HepG2 (cell line): ENCODE results near the gene PMIS2. TPM values are rescaled to one million over a fixed set of nuclear protein-coding genes. Genes with fewer than 3 reads are reported as not detected.

Experiments used
- DDIT3 ChIP-seq: sonication (generic); formaldehyde crosslinking; IDR thresholded peaks from 2 replicates; pipeline ENCODE4 v1.4.0; 2020; ENCODE audit warnings: mild to moderate bottlenecking, missing genetic modification reagents
- DNMT3B ChIP-seq: conservative IDR thresholded peaks from 2 replicates; pipeline ENCODE4 v1.6.1; 2016; ENCODE audit warnings: missing biosample characterization, control low read depth
- JUNB ChIP-seq: sonication (generic); formaldehyde crosslinking; IDR thresholded peaks from 2 replicates; pipeline ENCODE4 v1.8.0; 2022; ENCODE audit warnings: missing genetic modification reagents, mild to moderate bottlenecking, borderline replicate concordance
- MLLT10 ChIP-seq: sonication (generic); formaldehyde crosslinking; IDR thresholded peaks from 2 replicates; pipeline ENCODE4 v1.4.0; 2020; ENCODE audit warnings: missing genetic modification reagents
- NR2F1 ChIP-seq, 2 experiments: fragments of 450-650 bp in 1 of 2; formaldehyde crosslinking in 1 of 2; IDR thresholded peaks; 2 replicates each; pipeline versions ENCODE4 v1.5.0 to v1.6.1; 2016 to 2020; ENCODE audit warnings: mild to moderate bottlenecking in 1 of 2, missing compliant biosample characterization in 1 of 2, missing genetic modification reagents in 1 of 2, moderate library complexity in 1 of 2
- SOX6 ChIP-seq, 2 experiments: fragments of 450-650 bp in 1 of 2; sonication (generic) in 1 of 2; formaldehyde crosslinking in 1 of 2; IDR thresholded peaks; 2 replicates each; pipeline versions ENCODE4 v1.4.0 to v1.6.1; 2017 to 2020; ENCODE audit warnings: antibody characterized with exemption in 1 of 2, mild to moderate bottlenecking in 1 of 2, missing genetic modification reagents in 1 of 2
- TAF1 ChIP-seq: sonication (generic); formaldehyde crosslinking; IDR thresholded peaks from 2 replicates; pipeline ENCODE4 v1.4.0; 2020; ENCODE audit warnings: missing genetic modification reagents
- THYN1 ChIP-seq: sonication (generic); formaldehyde crosslinking; IDR thresholded peaks from 2 replicates; pipeline ENCODE4 v1.8.1; 2023; ENCODE audit warnings: low read depth, mild to moderate bottlenecking, moderate library complexity, missing genetic modification reagents, borderline replicate concordance
- ZBED4 ChIP-seq: sonication (generic); formaldehyde crosslinking; IDR thresholded peaks from 2 replicates; pipeline ENCODE4 v1.4.0; 2020; ENCODE audit warnings: missing genetic modification reagents, borderline replicate concordance
- ZNF441 ChIP-seq: sonication (generic); formaldehyde crosslinking; IDR thresholded peaks from 2 replicates; pipeline ENCODE4 v1.7.0; 2021; ENCODE audit warnings: missing genetic modification reagents, borderline replicate concordance
- ZNF510 ChIP-seq: sonication (generic); formaldehyde crosslinking; IDR thresholded peaks from 2 replicates; pipeline ENCODE4 v1.4.0; 2020; ENCODE audit warnings: low read depth, mild to moderate bottlenecking, missing genetic modification reagents
- ZNF558 ChIP-seq: sonication (generic); formaldehyde crosslinking; IDR thresholded peaks from 2 replicates; pipeline ENCODE4 v1.9.0; 2022; ENCODE audit warnings: mild to moderate bottlenecking, missing genetic modification reagents, borderline replicate concordance
- ZNF780A ChIP-seq: sonication (generic); formaldehyde crosslinking; IDR thresholded peaks from 2 replicates; pipeline ENCODE4 v1.8.0; 2022; ENCODE audit warnings: mild to moderate bottlenecking, missing genetic modification reagents, moderate library complexity
- ZNF879 ChIP-seq: sonication (generic); formaldehyde crosslinking; IDR thresholded peaks from 2 replicates; pipeline ENCODE4 v1.8.1; 2023; ENCODE audit warnings: missing genetic modification reagents
- polyA plus RNA-seq, 8 experiments: library from polyadenylated mRNA; depleted of rRNA in 3 of 8; stranded (reverse) in 7 of 8; unstranded in 1 of 8; fragments of >200 nt; fragmentation: Illumina TruSeq in 4 of 8; extraction: Trizol in 4 of 8; gene quantifications; 2 replicates each; pipeline versions ENCODE4 v1.2.1 to v1.2.3, GENCODE V29; 2011 to 2016; ENCODE audit warnings: low read depth in 4 of 8, missing spikeins in 1 of 8, mixed read lengths in 1 of 8; ENCODE audit not compliant: insufficient read depth in 1 of 8
- total RNA-seq, 5 experiments: library from RNA; depleted of rRNA; stranded (reverse); fragments of >200 nt; fragmentation: Illumina TruSeq; extraction: Trizol; gene quantifications; 2 replicates each; pipeline ENCODE4 v1.2.3, GENCODE V29; 2016; ENCODE audit warnings: low read depth in 1 of 5
- TF ChIP-seq, protein P1 (sequence below): sonication (generic); formaldehyde crosslinking; IDR thresholded peaks from 2 replicates; pipeline ENCODE4 v1.8.0; 2022; ENCODE audit warnings: missing genetic modification reagents, mild to moderate bottlenecking, borderline replicate concordance
- TF ChIP-seq, protein P2 (sequence below): sonication (generic); formaldehyde crosslinking; IDR thresholded peaks from 2 replicates; pipeline ENCODE4 v1.5.0; 2020; ENCODE audit warnings: mild to moderate bottlenecking, missing genetic modification reagents

PMIS2 gene
- total and polyA plus RNA-seq, 2 of the 13 experiments (the other 11 are each of a cell fraction or from before 2014, with no cell fraction given), result not detected

GRCh38 chr19:35628565-35629331 is 42.8 kb downstream of the PMIS2 start, which contains the start of gene RBM42 (continued):
- peak; percentile 53; the same call in 1 of the 2 replicates for TF ChIP-seq TAF1 (CRISPR knock-in tag)
- TF ChIP-seq DNMT3B (CRISPR knock-in tag), result no peak
- 0 out of 4 replicates have a peak, but pooled peaks of 1 of the 2 experiments have one; percentile 8 for TF ChIP-seq NR2F1 (CRISPR knock-in tag; IDR thresholded peaks at IDR 0.05)
- TF ChIP-seq THYN1 (CRISPR knock-in tag), result no peak
- no peak; the same call in 1 of the 2 replicates for TF ChIP-seq ZNF441 (CRISPR knock-in tag)
- TF ChIP-seq SOX6 (IDR thresholded peaks at IDR 0.05), result no peak
- peak; percentile 53 for TF ChIP-seq SOX6 (CRISPR knock-in tag; IDR thresholded peaks at IDR 0.05)
- TF ChIP-seq ZBED4 (CRISPR knock-in tag), result no peak; the same call in 1 of the 2 replicates
- no peak for TF ChIP-seq ZNF879 (CRISPR knock-in tag)
- TF ChIP-seq, protein P1, sequence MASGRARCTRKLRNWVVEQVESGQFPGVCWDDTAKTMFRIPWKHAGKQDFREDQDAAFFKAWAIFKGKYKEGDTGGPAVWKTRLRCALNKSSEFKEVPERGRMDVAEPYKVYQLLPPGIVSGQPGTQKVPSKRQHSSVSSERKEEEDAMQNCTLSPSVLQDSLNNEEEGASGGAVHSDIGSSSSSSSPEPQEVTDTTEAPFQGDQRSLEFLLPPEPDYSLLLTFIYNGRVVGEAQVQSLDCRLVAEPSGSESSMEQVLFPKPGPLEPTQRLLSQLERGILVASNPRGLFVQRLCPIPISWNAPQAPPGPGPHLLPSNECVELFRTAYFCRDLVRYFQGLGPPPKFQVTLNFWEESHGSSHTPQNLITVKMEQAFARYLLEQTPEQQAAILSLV (CRISPR knock-in tag), result peak; percentile 93
- no peak for TF ChIP-seq ZNF510
- TF ChIP-seq DDIT3 (CRISPR knock-in tag), result no peak
- TF ChIP-seq ZNF780A, result no peak
- TF ChIP-seq, protein P2, sequence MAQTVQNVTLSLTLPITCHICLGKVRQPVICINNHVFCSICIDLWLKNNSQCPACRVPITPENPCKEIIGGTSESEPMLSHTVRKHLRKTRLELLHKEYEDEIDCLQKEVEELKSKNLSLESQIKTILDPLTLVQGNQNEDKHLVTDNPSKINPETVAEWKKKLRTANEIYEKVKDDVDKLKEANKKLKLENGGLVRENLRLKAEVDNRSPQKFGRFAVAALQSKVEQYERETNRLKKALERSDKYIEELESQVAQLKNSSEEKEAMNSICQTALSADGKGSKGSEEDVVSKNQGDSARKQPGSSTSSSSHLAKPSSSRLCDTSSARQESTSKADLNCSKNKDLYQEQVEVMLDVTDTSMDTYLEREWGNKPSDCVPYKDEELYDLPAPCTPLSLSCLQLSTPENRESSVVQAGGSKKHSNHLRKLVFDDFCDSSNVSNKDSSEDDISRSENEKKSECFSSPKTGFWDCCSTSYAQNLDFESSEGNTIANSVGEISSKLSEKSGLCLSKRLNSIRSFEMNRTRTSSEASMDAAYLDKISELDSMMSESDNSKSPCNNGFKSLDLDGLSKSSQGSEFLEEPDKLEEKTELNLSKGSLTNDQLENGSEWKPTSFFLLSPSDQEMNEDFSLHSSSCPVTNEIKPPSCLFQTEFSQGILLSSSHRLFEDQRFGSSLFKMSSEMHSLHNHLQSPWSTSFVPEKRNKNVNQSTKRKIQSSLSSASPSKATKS (CRISPR knock-in tag), result no peak
- TF ChIP-seq JUNB, result no peak
- no peak for TF ChIP-seq ZNF558 (CRISPR knock-in tag)
- no peak for TF ChIP-seq MLLT10 (CRISPR knock-in tag)
